B cell (primary cell): ENCODE data around the gene TRPC3. TPM values are rescaled to one million over a fixed set of nuclear protein-coding genes. Genes with fewer than 3 reads are reported as not detected.

Experiments used
- ATAC-seq: fragments of 200-7000 bp; cut with Tn5 transposase; one replicate; pipeline ENCODE4 v1.10.0; 2021; ENCODE audit warnings: low read depth, mild to moderate bottlenecking, moderate number of reproducible peaks, moderate library complexity
- CTCF ChIA-PET: fragments of 350-600 bp; sonication (Branson Sonifier 250); formaldehyde crosslinking; loops from one replicate; lab custom pipeline; 2021; ENCODE audit warnings: antibody characterized with exemption, inconsistent platforms; lab: Charles Lee
- POLR2A ChIA-PET: fragments of 350-600 bp; sonication (Branson Sonifier 250); formaldehyde crosslinking; loops from one replicate; lab custom pipeline; 2021; ENCODE audit warnings: antibody characterized with exemption; lab: Charles Lee
- DNase-seq: peaks from one replicate; pipeline ENCODE4 v3.0.0; 2013
- H2AFZ ChIP-seq: 2 replicates; pipeline ENCODE4 v1.6.1; 2012; ENCODE audit warnings: mild to moderate bottlenecking, low read depth, low read length; ENCODE audit not compliant: insufficient read depth, poor library complexity, severe bottlenecking
- H3K27ac ChIP-seq, 2 donors: 1 replicate in 1 of 2; 2 replicates in 1 of 2; pipeline ENCODE4 v1.5.1; 2012 to 2013; ENCODE audit warnings: low read length in 2 of 2, mild to moderate bottlenecking in 2 of 2, moderate library complexity in 1 of 2
- H3K27me3 ChIP-seq, 4 experiments: fragments of 200-600 bp in 1 of 4; sonication (generic) in 1 of 4; replicated peaks in 1 of 4; 1 replicate in 2 of 4; 2 replicates in 2 of 4; pipeline versions ENCODE4 v1.6.1 to v1.7.0; 2013 to 2016; ENCODE audit warnings: low read length in 3 of 4, mild to moderate bottlenecking in 2 of 4, mixed read lengths in 1 of 4, moderate library complexity in 1 of 4; ENCODE audit not compliant: insufficient read depth in 4 of 4, control insufficient read depth in 3 of 4; ENCODE audit errors: control extremely low read depth in 1 of 4
- H3K36me3 ChIP-seq, 2 experiments: replicated peaks in 1 of 2; 1 replicate in 1 of 2; 2 replicates in 1 of 2; pipeline versions ENCODE4 v1.6.1 to v1.7.1; 2013; ENCODE audit warnings: low read length in 1 of 2; ENCODE audit not compliant: insufficient read depth in 2 of 2, control insufficient read depth in 1 of 2; ENCODE audit errors: control extremely low read depth in 1 of 2, extremely low read depth in 1 of 2
- H3K4me1 ChIP-seq, 2 donors: fragments of 200-600 bp in 1 of 2; sonication (generic) in 1 of 2; 1 replicate in 1 of 2; 2 replicates in 1 of 2; pipeline versions ENCODE4 v1.5.1 to v1.6.1; 2013 to 2017; ENCODE audit warnings: low read length in 2 of 2; ENCODE audit not compliant: control insufficient read depth in 2 of 2, insufficient read depth in 2 of 2
- H3K4me2 ChIP-seq: replicated peaks from 2 replicates; pipeline ENCODE3; 2012; ENCODE audit warnings: mild to moderate bottlenecking, low read depth, low read length; ENCODE audit not compliant: poor library complexity, severe bottlenecking
- H3K4me3 ChIP-seq, 5 experiments: fragments of 200-600 bp in 1 of 5; sonication (generic) in 1 of 5; 1 replicate in 3 of 5; 2 replicates in 2 of 5; pipeline versions ENCODE4 v1.5.1 to v1.7.0; 2011 to 2016; ENCODE audit warnings: low read length in 4 of 5, mild to moderate bottlenecking in 4 of 5, low read depth in 2 of 5, control low read depth in 1 of 5, moderate library complexity in 1 of 5; ENCODE audit not compliant: insufficient read depth in 1 of 5; ENCODE audit errors: control extremely low read depth in 1 of 5, extremely low read depth in 1 of 5
- H3K79me2 ChIP-seq: fragments of 200-600 bp; sonication (generic); one replicate; pipeline ENCODE4 v1.6.0; 2016; ENCODE audit warnings: low read length; ENCODE audit not compliant: control insufficient read depth, insufficient read depth
- H3K9ac ChIP-seq: fragments of 200-600 bp; sonication (generic); 2 replicates; pipeline ENCODE4 v1.6.1; 2017; ENCODE audit warnings: mild to moderate bottlenecking, low read length, moderate library complexity
- H3K9me3 ChIP-seq, 3 donors: one replicate each; pipeline versions ENCODE4 v1.6.1 to v1.7.1; 2013; ENCODE audit warnings: low read length in 2 of 3; ENCODE audit not compliant: control insufficient read depth in 2 of 3, insufficient read depth in 1 of 3; ENCODE audit errors: control extremely low read depth in 1 of 3
- H4K20me1 ChIP-seq: 2 replicates; pipeline ENCODE4 v1.6.0; 2012; ENCODE audit warnings: mild to moderate bottlenecking, low read length; ENCODE audit not compliant: insufficient read depth, control insufficient read depth, poor library complexity, severe bottlenecking
- H3K27ac Mint-ChIP-seq: one replicate; pipeline ENCODE4 v1.8.0; 2021; ENCODE audit warnings: mixed read lengths
- H3K27me3 Mint-ChIP-seq: one replicate; pipeline ENCODE4 v1.8.0; 2021; ENCODE audit warnings: mixed read lengths
- H3K4me1 Mint-ChIP-seq: one replicate; pipeline ENCODE4 v1.8.0; 2021; ENCODE audit warnings: mixed read lengths
- H3K4me3 Mint-ChIP-seq: one replicate; pipeline ENCODE4 v1.8.0; 2021; ENCODE audit warnings: mixed read lengths
- H3K9me3 Mint-ChIP-seq: one replicate; pipeline ENCODE4 v1.8.0; 2022; ENCODE audit warnings: mixed read lengths; ENCODE audit not compliant: insufficient read depth
- CTCF ChIP-seq: fragments of 200-600 bp; IDR thresholded peaks from one replicate; pipeline ENCODE4 v1.8.0; 2022; ENCODE audit warnings: antibody characterized with exemption, mild to moderate bottlenecking
- EZH2 ChIP-seq: IDR thresholded peaks from 2 replicates; pipeline ENCODE4 v1.6.1; 2012; ENCODE audit warnings: borderline replicate concordance, low read depth, mild to moderate bottlenecking, moderate library complexity, low read length; ENCODE audit not compliant: insufficient read depth, poor library complexity, severe bottlenecking
- WGBS: methylation state at CpG from one replicate; pipeline ENCODE4 v1.1.5; 2013; ENCODE audit warnings: missing lambda C conversion rate; ENCODE audit not compliant: insufficient coverage; 5-methylcytosine and 5-hydroxymethylcytosine counted together
- intact Hi-C: fragments of 100-400 bp; cut with micrococcal nuclease; formaldehyde crosslinking; loops from one replicate; pipeline ENCODE4 v1.10.0; 2022
- polyA plus RNA-seq: library from polyadenylated mRNA; depleted of rRNA; stranded (reverse); fragments of >200 nt; gene quantifications from 2 replicates; pipeline ENCODE4 v1.2.3, GENCODE V29; 2012
- total RNA-seq, 2 donors: library from RNA; stranded (reverse); fragments of 120-200 nt in 1 of 2; gene quantifications; 1 replicate in 1 of 2; 2 replicates in 1 of 2; pipeline versions ENCODE4 v1.2.3 to v1.2.4, GENCODE V29; 2013 to 2022

Gene TRPC3
- total and polyA plus RNA-seq, 2 donors (not counting 1 experiment from before 2014, with no cell fraction given), result not detected

- Mint-ChIP-seq H3K4me1 (no peaks in the 10 kb centered on the region), H3K27me3 (peaks cover 15% of the 10 kb centered on the region), H3K27ac (no peak overlapping the region), H3K9me3 (no peaks in the 10 kb centered on the region), H3K4me3 (no peak overlapping the region)
- ChIA-PET CTCF (no interaction called here), POLR2A (no interaction called here)
- no peaks in the 10 kb centered on the region for H3K27me3 ChIP-seq
- H3K4me3 ChIP-seq, result no peak overlapping the region
- TF ChIP-seq EZH2 (no peak), CTCF (no peak)
- no peak overlapping the region for H3K9ac ChIP-seq
- H3K79me2 ChIP-seq, result no peaks in the 10 kb centered on the region
- no peak overlapping the region for H3K4me2 ChIP-seq
- no peaks in the 10 kb centered on the region for H3K4me1 ChIP-seq
- no peak overlapping the region for H2AFZ ChIP-seq
- no peaks in the 10 kb centered on the region for H3K9me3 ChIP-seq
- DNase-seq (no peak), ATAC-seq (no peak)
- intact Hi-C loops, result no loop called here
- no CpG with 5 or more reads among the region's 1 CpG for WGBS
- no peaks in the 10 kb centered on the region for H3K36me3 ChIP-seq
- H3K27ac ChIP-seq, result no peak overlapping the region
- no peaks in the 10 kb centered on the region for H4K20me1 ChIP-seq
Observed at GRCh38 chr4:121923306-121923705, 28.6 kb downstream of the TRPC3 start.

- Histone ChIP-seq H3K9me3 (no peaks in the 10 kb centered on the region), H3K36me3 (no peaks in the 10 kb centered on the region), H3K79me2 (no peaks in the 10 kb centered on the region), H2AFZ (no peak overlapping the region), H3K4me1 (no peaks in the 10 kb centered on the region), H3K9ac (no peak overlapping the region), H3K4me2 (no peak overlapping the region), H3K4me3 (no peak overlapping the region), H4K20me1 (no peaks in the 10 kb centered on the region), H3K27ac (no peak overlapping the region), H3K27me3 (no peaks in the 10 kb centered on the region)
- Mint-ChIP-seq H3K4me1 (no peaks in the 10 kb centered on the region), H3K27ac (no peak overlapping the region), H3K9me3 (no peaks in the 10 kb centered on the region), H3K4me3 (no peak overlapping the region), H3K27me3 (peaks cover 17% of the 10 kb centered on the region)
- WGBS, result 86% methylated on average over 1 of the region's 2 CpGs
- ChIA-PET CTCF (no interaction called here), POLR2A (no interaction called here)
- ATAC-seq, result no peak
- intact Hi-C loops, result no loop called here
- DNase-seq, result no peak
- no peak for TF ChIP-seq CTCF
- no peak for TF ChIP-seq EZH2
Observed at GRCh38 chr4:121913667-121914066, 38.2 kb downstream of the TRPC3 start.
